Pancreas (tissue), 10 donors: ENCODE data around the gene USP3. TPM values are rescaled to one million over a fixed set of nuclear protein-coding genes. Genes with fewer than 3 reads are reported as not detected.
A peak's percentile ranks its signal among the peaks of the same experiment; 100 is the strongest.

Experiments used
- ATAC-seq, 4 donors: fragments of 200-7000 bp; cut with Tn5 transposase; one replicate each; pipeline versions ENCODE4 v1.8.0 to v1.9.1; 2020; ENCODE audit warnings: mild to moderate bottlenecking in 4 of 4, moderate library complexity in 4 of 4
- DNase-seq, 6 donors: peaks; one replicate each; pipeline ENCODE4 v3.0.0-alpha.2; 2020
- FAIRE-seq: peaks from 2 replicates; lab custom pipeline; 2012; peaks lifted over from hg19 to GRCh38; lab: Jason Lieb, UNC
- H3K27ac ChIP-seq, 4 donors: fragments of 200-600 bp; sonication (generic); 1 replicate in 3 of 4; 2 replicates in 1 of 4; pipeline versions ENCODE4 v1.5.0 to v1.8.0; 2020
- H3K27me3 ChIP-seq, 4 donors: fragments of 200-600 bp; one replicate each; pipeline ENCODE4 v1.8.0; 2021
- H3K36me3 ChIP-seq, 3 donors: fragments of 200-600 bp; sonication (generic) in 1 of 3; one replicate each; pipeline versions ENCODE4 v1.5.0 to v1.8.0; 2020 to 2021
- H3K4me1 ChIP-seq, 3 donors: fragments of 200-600 bp; one replicate each; pipeline ENCODE4 v1.8.0; 2021
- H3K4me3 ChIP-seq, 4 donors: fragments of 200-600 bp; sonication (generic) in 2 of 4; one replicate each; pipeline versions ENCODE4 v1.5.0 to v1.8.0; 2020 to 2021
- H3K9me3 ChIP-seq, 4 donors: fragments of 200-600 bp; one replicate each; pipeline ENCODE4 v1.8.0; 2021
- CTCF ChIP-seq, 4 donors: fragments of 200-600 bp; sonication (generic) in 3 of 4; IDR thresholded peaks; one replicate each; pipeline versions ENCODE4 v1.5.0 to v1.8.0; 2021; ENCODE audit warnings: antibody characterized with exemption in 4 of 4
- WGBS, 2 donors: extraction: QIAGEN DNeasy Blood & Tissue Kit; methylation state at CpG; one replicate each; pipeline ENCODE4 v1.1.7; 2013; 5-methylcytosine and 5-hydroxymethylcytosine counted together
- intact Hi-C, 3 donors: fragments of 100-400 bp; cut with DNase I; formaldehyde crosslinking; loops; one replicate each; pipeline versions ENCODE4 v1.11.1 to v1.14.2; 2022
- polyA plus RNA-seq, 2 donors: library from polyadenylated mRNA; stranded (reverse); fragments of 200-250 nt; gene quantifications; one replicate each; pipeline ENCODE4 v1.2.3, GENCODE V29; 2013
- total RNA-seq, 6 donors: library from RNA; stranded (reverse); fragmentation: NEBNext Ultra II Directional in 4 of 6; extraction: Animal tissue kit (Norgen Biotek cat#: 25700) in 4 of 6; gene quantifications; one replicate each; pipeline versions ENCODE4 v1.2.1 to v1.2.4, GENCODE V29; 2021 to 2023
- donor health status: healthy with polysubstance abuse.
- donor health status: DM: no; HTN: no; CAD: no; lungs with moderate emphysema.
- donor health status: DM: no; HTN: no; CAD: no.
- donor health status: control.
- donor health status: control.
- donor health status: Bipolar disorder and iron deficiency.
- donor health status: DM: yes; HTN: yes; CAD: no.
- donor health status: DM: no; HTN: no; CAD: no.
- donor health status: DM: no; HTN: no; CAD: no.
- donor health status: DM: yes; HTN: yes; CAD: no.

USP3 gene
- total and polyA plus RNA-seq, 8 donors: 28.5 to 50.8 (median 41.2) TPM

GRCh38 chr15:63628123-63628822 is 123.9 kb downstream of the USP3 start:
- Histone ChIP-seq H3K27ac (no peak overlapping the region), H3K36me3 (peaks cover 2 to 61% (median 21%) of the 10 kb centered on the region in 3 donors), H3K4me3 (no peak overlapping the region), H3K27me3 (no peaks in the 10 kb centered on the region), H3K4me1 (no peaks in the 10 kb centered on the region), H3K9me3 (no peaks in the 10 kb centered on the region)
- ATAC-seq: peak in 3 of 4 donors; percentile 40 to 78 (median 72)
- FAIRE-seq: no peak
- no peak for DNase-seq
- TF ChIP-seq CTCF (IDR thresholded peaks at IDR 0.05): no peak
- 79 to 81% methylated on average over 13 of the region's 13 CpGs for WGBS, 2 donors
- intact Hi-C loops: no loop called here

- WGBS, 2 donors: 93 to 98% methylated on average over 7 of the region's 7 CpGs
- Histone ChIP-seq H3K36me3 (peaks cover 0 to 56% (median 19%) of the 10 kb centered on the region in 3 donors), H3K27me3 (no peaks in the 10 kb centered on the region), H3K4me3 (no peak overlapping the region), H3K9me3 (no peaks in the 10 kb centered on the region), H3K27ac (no peak overlapping the region), H3K4me1 (no peaks in the 10 kb centered on the region)
- ATAC-seq: no peak
- no peak for FAIRE-seq
- no peak for DNase-seq
- intact Hi-C loops: no loop called here
- no peak for TF ChIP-seq CTCF (IDR thresholded peaks at IDR 0.05)
These were observed 125.8 kb downstream of the USP3 start for GRCh38 chr15:63630036-63630751.

GRCh38 chr15:63633312-63633711 is 128.9 kb downstream of the USP3 start:
- no peak for DNase-seq
- Histone ChIP-seq H3K36me3 (peaks cover 0 to 59% (median 13%) of the 10 kb centered on the region in 3 donors), H3K9me3 (no peaks in the 10 kb centered on the region), H3K27ac (no peak overlapping the region), H3K27me3 (no peaks in the 10 kb centered on the region), H3K4me1 (no peaks in the 10 kb centered on the region), H3K4me3 (no peak overlapping the region)
- no peak for FAIRE-seq
- no peak for TF ChIP-seq CTCF (IDR thresholded peaks at IDR 0.05)
- intact Hi-C loops: no loop called here
- WGBS, 2 donors: 82 to 89% methylated on average over 2 of the region's 2 CpGs
- ATAC-seq: no peak

- Histone ChIP-seq H3K4me3 (no peak overlapping the region), H3K9me3 (no peaks in the 10 kb centered on the region), H3K36me3 (peaks cover 0 to 61% (median 13%) of the 10 kb centered on the region in 3 donors), H3K4me1 (no peaks in the 10 kb centered on the region), H3K27me3 (no peaks in the 10 kb centered on the region), H3K27ac (no peak overlapping the region)
- no peak for FAIRE-seq
- ATAC-seq: no peak
- no peak for DNase-seq
- intact Hi-C loops: no loop called here
- TF ChIP-seq CTCF (IDR thresholded peaks at IDR 0.05): no peak
- 77 to 83% methylated on average over 1 of the region's 1 CpG for WGBS, 2 donors
These were observed 129.8 kb downstream of the USP3 start for GRCh38 chr15:63634154-63634553.
